Gastrocnemius medialis (tissue), 4 donors: Measurements from ENCODE around the gene RAB3A. TPM values are rescaled to one million over a fixed set of nuclear protein-coding genes. Genes with fewer than 3 reads are reported as not detected.

Experiments used
- ATAC-seq, 2 donors: fragments of 150-250 bp; one replicate each; pipeline ENCODE4 v1.9.1; 2016
- DNase-seq, 2 donors: peaks; one replicate each; pipeline ENCODE4 v3.0.0-alpha.2; 2019
- H3K27ac ChIP-seq, 4 donors: fragments of 200-600 bp; sonication (generic); 1 replicate in 1 of 4; 2 replicates in 3 of 4; pipeline ENCODE4 v1.5.1; 2016 to 2018; ENCODE audit warnings: mild to moderate bottlenecking in 2 of 4, moderate library complexity in 1 of 4
- H3K27me3 ChIP-seq, 3 donors: fragments of 200-600 bp; sonication (generic) in 2 of 3; 1 replicate in 1 of 3; 2 replicates in 2 of 3; pipeline versions ENCODE4 v1.5.1 to v1.6.0; 2016 to 2019; ENCODE audit warnings: mild to moderate bottlenecking in 1 of 3, moderate library complexity in 1 of 3
- H3K36me3 ChIP-seq, 2 donors: fragments of 200-600 bp; sonication (generic) in 1 of 2; one replicate each; pipeline ENCODE4 v1.5.1; 2017 to 2018
- H3K4me1 ChIP-seq, 2 donors: fragments of 200-600 bp; sonication (generic) in 1 of 2; one replicate each; pipeline ENCODE4 v1.5.1; 2016 to 2017; ENCODE audit warnings: mild to moderate bottlenecking in 2 of 2
- H3K4me3 ChIP-seq, 4 donors: fragments of 200-600 bp; sonication (generic) in 3 of 4; 1 replicate in 1 of 4; 2 replicates in 3 of 4; pipeline ENCODE4 v1.5.1; 2016 to 2019; ENCODE audit warnings: mild to moderate bottlenecking in 2 of 4
- H3K9me3 ChIP-seq, 3 donors: fragments of 200-600 bp; sonication (generic) in 2 of 3; 1 replicate in 1 of 3; 2 replicates in 2 of 3; pipeline ENCODE4 v1.5.1; 2016 to 2019
- CTCF ChIP-seq, 5 experiments: fragments of 450-650 bp in 3 of 5; fragments of 200-600 bp in 2 of 5; sonication (generic) in 2 of 5; IDR thresholded peaks in 4 of 5; conservative IDR thresholded peaks in 1 of 5; 1 replicate in 4 of 5; 2 replicates in 1 of 5; pipeline ENCODE4 v1.5.1; 2016 to 2019; ENCODE audit warnings: antibody characterized with exemption in 5 of 5, mild to moderate bottlenecking in 3 of 5, moderate library complexity in 3 of 5
- POLR2A ChIP-seq, 2 donors: fragments of 450-650 bp; IDR thresholded peaks; one replicate each; pipeline ENCODE4 v1.6.1; 2017; ENCODE audit warnings: antibody characterized with exemption in 2 of 2, mild to moderate bottlenecking in 2 of 2, moderate library complexity in 2 of 2
- in situ Hi-C, 4 donors: fragments of 200-750 bp; cut with MboI; loops; one replicate each; pipeline versions ENCODE4 v1.15.0 to v1.8.0; 2017; ENCODE audit warnings: low sequenced_read_pairs in 4 of 4
- intact Hi-C: fragments of 100-400 bp; cut with DNase I; formaldehyde crosslinking; loops from one replicate; pipeline ENCODE4 v1.15.1; 2023; ENCODE audit warnings: low total_unique reads
- total RNA-seq, 4 donors: library from RNA; depleted of rRNA; stranded (reverse); fragments of >200 nt; gene quantifications; one replicate each; pipeline versions ENCODE4 v1.1.0 to v1.2.3, GENCODE V29; 2016

RAB3A gene
- total RNA-seq, 4 donors from 2014 or later = 0.51 to 2.3 TPM; not detected in 2

GRCh38 chr19:18176367-18177310, 27.2 kb downstream of the RAB3A start:
- Histone ChIP-seq H3K27ac (no peak overlapping the region), H3K9me3 (no peaks in the 10 kb centered on the region), H3K36me3 (no peaks in the 10 kb centered on the region), H3K4me3 (no peak overlapping the region), H3K27me3 (peaks cover 0 to 3% (median 0%) of the 10 kb centered on the region in 3 donors), H3K4me1 (peaks cover 8 to 12% of the 10 kb centered on the region in 2 donors)
- DNase-seq (no peak), ATAC-seq (no peak)
- TF ChIP-seq POLR2A (IDR thresholded peaks at IDR 0.05) (no peak), CTCF (IDR thresholded peaks at IDR 0.05 in 4 of 5, conservative IDR thresholded peaks at IDR 0.05 in 1 of 5) (no peak)
- intact Hi-C loops (no loop called here), in situ Hi-C loops (no loop called here)

- H3K27ac ChIP-seq = no peak overlapping the region
- intact Hi-C loops = no loop called here
These were observed 28.9 kb downstream of the RAB3A start for GRCh38 chr19:18174983-18175382.

GRCh38 chr19:18173572-18174288, 30.1 kb downstream of the RAB3A start, which contains the start of gene IFI30:
Gene IFI30 (plus strand): TSS chr19:18173813. CDS start chr19:18173842, 29 bp downstream.
- DNase-seq (peak in 1 of 2 donors; percentile 59), ATAC-seq (peak; percentile 52 to 60)
- peak within 1 kb of the TSS in 3 of 4 donors; percentile 35 to 55 (median 37) for H3K27ac ChIP-seq
- in situ Hi-C loops = no loop called here
- H3K27me3 ChIP-seq = peaks cover 0 to 3% (median 0%) of the 10 kb centered on the region in 3 donors
- intact Hi-C loops = no loop called here
- H3K4me1 ChIP-seq = peaks cover 8 to 12% of the 10 kb centered on the region in 2 donors
- no peaks in the 10 kb centered on the region for H3K9me3 ChIP-seq
- peaks cover 0 to 10% of the 10 kb centered on the region in 2 donors for H3K36me3 ChIP-seq
- TF ChIP-seq CTCF (IDR thresholded peaks at IDR 0.05 in 4 of 5, conservative IDR thresholded peaks at IDR 0.05 in 1 of 5) = no peak
- peak; percentile 32 to 59 for TF ChIP-seq POLR2A (IDR thresholded peaks at IDR 0.05)
- peak within 1 kb of the TSS; percentile 63 to 79 (median 68) for H3K4me3 ChIP-seq

More at GRCh38 chr19:18174983-18175382, 28.9 kb downstream of the RAB3A start:
- ATAC-seq (no peak), DNase-seq (no peak)
- H3K27me3 ChIP-seq = peaks cover 0 to 3% (median 0%) of the 10 kb centered on the region in 3 donors
- H3K36me3 ChIP-seq = no peaks in the 10 kb centered on the region
- H3K4me1 ChIP-seq = peaks cover 8 to 12% of the 10 kb centered on the region in 2 donors
- in situ Hi-C loops = no loop called here
- no peaks in the 10 kb centered on the region for H3K9me3 ChIP-seq
- H3K4me3 ChIP-seq = peak overlapping the region in 1 of 4 donors; percentile 63
- TF ChIP-seq POLR2A (IDR thresholded peaks at IDR 0.05) = no peak
- TF ChIP-seq CTCF (IDR thresholded peaks at IDR 0.05 in 4 of 5, conservative IDR thresholded peaks at IDR 0.05 in 1 of 5) = no peak

- H3K27ac ChIP-seq = peak overlapping the region in 3 of 4 donors; percentile 17 to 55 (median 35)
- DNase-seq (peak in 1 of 2 donors; percentile 52), ATAC-seq (no peak)
- TF ChIP-seq POLR2A (IDR thresholded peaks at IDR 0.05) (no peak), CTCF (IDR thresholded peaks at IDR 0.05 in 4 of 5, conservative IDR thresholded peaks at IDR 0.05 in 1 of 5) (no peak)
- in situ Hi-C loops = no loop called here
- intact Hi-C loops = no loop called here
- H3K9me3 ChIP-seq = no peaks in the 10 kb centered on the region
- peaks cover 0 to 3% (median 0%) of the 10 kb centered on the region in 3 donors for H3K27me3 ChIP-seq
- peaks cover 0 to 15% of the 10 kb centered on the region in 2 donors for H3K36me3 ChIP-seq
- H3K4me3 ChIP-seq = peak overlapping the region; percentile 63 to 79 (median 68)
- H3K4me1 ChIP-seq = peaks cover 8 to 12% of the 10 kb centered on the region in 2 donors
These were observed 30.7 kb downstream of the RAB3A start for GRCh38 chr19:18173054-18173571.
